Smooth muscle cell (in vitro differentiated cells): ENCODE results near the gene AFTPH. TPM values are rescaled to one million over a fixed set of nuclear protein-coding genes. Genes with fewer than 3 reads are reported as not detected.

Experiments used
- DNase-seq: peaks from one replicate; lab custom pipeline; 2025; ENCODE audit not compliant: unreplicated experiment; lab: John Stamatoyannopoulos, UW
- H2AFZ ChIP-seq: fragments of 200-600 bp; sonication (generic); 2 replicates; pipeline ENCODE4 v1.6.0; 2016; ENCODE audit warnings: antibody characterized with exemption, low read depth, mild to moderate bottlenecking
- H3F3A ChIP-seq: fragments of 200-600 bp; sonication (generic); 2 replicates; pipeline ENCODE4 v1.6.0; 2017; ENCODE audit warnings: antibody characterized with exemption, low read depth
- H3K27ac ChIP-seq: fragments of 200-600 bp; sonication (generic); 2 replicates; pipeline ENCODE4 v1.5.1; 2016; ENCODE audit warnings: low read depth, mild to moderate bottlenecking
- H3K27me3 ChIP-seq: fragments of 200-600 bp; sonication (generic); 2 replicates; pipeline ENCODE4 v1.6.1; 2016; ENCODE audit warnings: low read depth, mild to moderate bottlenecking
- H3K36me3 ChIP-seq: fragments of 200-600 bp; sonication (generic); 2 replicates; pipeline ENCODE4 v1.5.1; 2016; ENCODE audit warnings: low read depth
- H3K4me1 ChIP-seq: fragments of 200-600 bp; sonication (generic); 2 replicates; pipeline ENCODE4 v1.5.1; 2016; ENCODE audit warnings: low read depth
- H3K4me2 ChIP-seq: fragments of 200-600 bp; sonication (generic); 2 replicates; pipeline ENCODE4 v1.6.0; 2016; ENCODE audit warnings: mild to moderate bottlenecking
- H3K4me3 ChIP-seq: fragments of 200-600 bp; sonication (generic); 2 replicates; pipeline ENCODE4 v1.5.1; 2016; ENCODE audit warnings: mild to moderate bottlenecking
- H3K79me2 ChIP-seq: fragments of 200-600 bp; sonication (generic); 2 replicates; pipeline ENCODE4 v1.6.0; 2016; ENCODE audit warnings: low read depth, mild to moderate bottlenecking
- H3K9ac ChIP-seq: fragments of 200-600 bp; sonication (generic); 2 replicates; pipeline ENCODE4 v1.6.0; 2016; ENCODE audit warnings: low read depth
- H3K9me3 ChIP-seq: fragments of 200-600 bp; sonication (generic); replicated peaks from 2 replicates; pipeline ENCODE4 v1.5.1; 2016; ENCODE audit warnings: low read depth
- H4K20me1 ChIP-seq: fragments of 200-600 bp; sonication (generic); 2 replicates; pipeline ENCODE4 v1.6.0; 2016; ENCODE audit warnings: low read depth
- WGBS: methylation state at CpG from one replicate; pipeline ENCODE4 v1.1.7; 2016; ENCODE audit warnings: low lambda C conversion rate; 5-methylcytosine and 5-hydroxymethylcytosine counted together
- polyA plus RNA-seq: library from polyadenylated mRNA; unstranded; fragments of >200 nt; fragmentation: Nextera tagmentation; extraction: Ambion mirVana; gene quantifications from 2 replicates; pipeline ENCODE4 v1.2.1, GENCODE V29; 2016
- total RNA-seq: library from RNA; depleted of rRNA; stranded (reverse); fragments of >200 nt; gene quantifications from 2 replicates; pipeline ENCODE4 v1.2.3, GENCODE V29; 2014
- TF ChIP-seq, protein P1 (sequence below): fragments of 200-600 bp; sonication (generic); IDR thresholded peaks from 2 replicates; pipeline ENCODE4 v1.5.1; 2017; ENCODE audit warnings: borderline replicate concordance, mild to moderate bottlenecking, antibody characterized with exemption; ENCODE audit not compliant: insufficient read depth, poor library complexity, severe bottlenecking

The AFTPH gene
- total and polyA plus RNA-seq, 2 experiments from 2014 or later, result 5.5 to 26.3 TPM

DNA sequence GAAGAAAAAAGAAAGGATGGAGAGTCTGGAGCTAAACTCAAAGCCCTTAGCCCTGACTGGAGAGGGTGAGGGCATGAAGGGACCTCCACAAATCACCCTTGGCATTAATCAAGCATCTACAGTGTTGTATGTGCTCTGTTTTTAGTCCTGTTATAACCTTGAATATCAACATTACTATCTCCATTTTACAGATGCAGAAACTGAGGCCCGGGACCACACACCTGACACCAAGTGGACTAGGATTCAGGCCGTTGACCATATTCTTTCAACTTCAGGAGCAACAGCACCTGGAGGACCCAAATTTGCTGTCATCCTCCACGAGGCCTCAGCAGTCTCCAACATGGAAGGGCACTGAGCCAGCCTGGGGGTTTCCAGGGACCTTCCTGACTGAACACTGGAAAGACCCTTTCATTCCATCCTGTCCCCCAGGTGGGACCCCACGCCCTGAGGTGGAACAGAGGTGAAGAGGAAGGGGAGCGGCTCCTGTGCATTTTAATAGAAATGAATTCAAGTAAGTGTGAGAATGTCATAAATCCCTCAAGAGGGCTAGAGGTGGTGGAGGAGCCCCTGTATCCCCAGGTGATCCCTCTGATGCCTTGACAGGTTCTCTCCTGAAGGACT, 88.6 kb downstream of the AFTPH start:
- no peak overlapping the region for H3K4me2 ChIP-seq
- H3K27ac ChIP-seq, result no peak overlapping the region
- no peak overlapping the region for H2AFZ ChIP-seq
- no peak for DNase-seq
- H3K4me3 ChIP-seq, result no peak overlapping the region
- no peaks in the 10 kb centered on the region for H3K27me3 ChIP-seq
- no peaks in the 10 kb centered on the region for H3K36me3 ChIP-seq
- H4K20me1 ChIP-seq, result no peaks in the 10 kb centered on the region
- no peak overlapping the region for H3K9ac ChIP-seq
- no peaks in the 10 kb centered on the region for H3K9me3 ChIP-seq
- H3F3A ChIP-seq, result peaks cover 5% of the 10 kb centered on the region
- no peaks in the 10 kb centered on the region for H3K79me2 ChIP-seq
- peaks cover 21% of the 10 kb centered on the region for H3K4me1 ChIP-seq
- 78% methylated on average over 5 of the region's 5 CpGs for WGBS
- TF ChIP-seq, protein P1, sequence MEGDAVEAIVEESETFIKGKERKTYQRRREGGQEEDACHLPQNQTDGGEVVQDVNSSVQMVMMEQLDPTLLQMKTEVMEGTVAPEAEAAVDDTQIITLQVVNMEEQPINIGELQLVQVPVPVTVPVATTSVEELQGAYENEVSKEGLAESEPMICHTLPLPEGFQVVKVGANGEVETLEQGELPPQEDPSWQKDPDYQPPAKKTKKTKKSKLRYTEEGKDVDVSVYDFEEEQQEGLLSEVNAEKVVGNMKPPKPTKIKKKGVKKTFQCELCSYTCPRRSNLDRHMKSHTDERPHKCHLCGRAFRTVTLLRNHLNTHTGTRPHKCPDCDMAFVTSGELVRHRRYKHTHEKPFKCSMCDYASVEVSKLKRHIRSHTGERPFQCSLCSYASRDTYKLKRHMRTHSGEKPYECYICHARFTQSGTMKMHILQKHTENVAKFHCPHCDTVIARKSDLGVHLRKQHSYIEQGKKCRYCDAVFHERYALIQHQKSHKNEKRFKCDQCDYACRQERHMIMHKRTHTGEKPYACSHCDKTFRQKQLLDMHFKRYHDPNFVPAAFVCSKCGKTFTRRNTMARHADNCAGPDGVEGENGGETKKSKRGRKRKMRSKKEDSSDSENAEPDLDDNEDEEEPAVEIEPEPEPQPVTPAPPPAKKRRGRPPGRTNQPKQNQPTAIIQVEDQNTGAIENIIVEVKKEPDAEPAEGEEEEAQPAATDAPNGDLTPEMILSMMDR, result no peak

DNA sequence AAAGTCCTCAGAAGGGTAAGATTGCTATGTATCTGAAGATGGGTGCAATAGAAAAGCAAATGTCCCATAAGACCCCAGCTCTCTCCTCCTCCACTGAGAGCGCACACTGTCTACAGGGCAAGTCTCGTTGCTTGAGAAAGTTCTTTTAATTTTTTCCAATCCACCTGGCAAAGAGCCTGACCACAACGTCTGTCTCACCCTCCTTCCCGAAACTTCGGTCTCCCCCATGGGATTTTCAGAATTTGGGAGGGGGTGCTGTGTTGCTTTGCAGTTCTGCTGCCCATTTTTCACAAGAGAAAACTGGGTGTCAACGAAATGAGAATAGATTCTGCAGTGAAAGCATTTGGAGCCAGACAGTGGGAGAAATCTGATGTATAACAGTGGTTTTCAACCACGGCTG, 89.1 kb downstream of the AFTPH start:
- Histone ChIP-seq H3K4me2 (no peak overlapping the region), H4K20me1 (no peaks in the 10 kb centered on the region), H3K27ac (no peak overlapping the region), H3K9me3 (no peaks in the 10 kb centered on the region), H2AFZ (no peak overlapping the region), H3K4me3 (no peak overlapping the region), H3K27me3 (no peaks in the 10 kb centered on the region), H3K4me1 (peaks cover 27% of the 10 kb centered on the region), H3F3A (peaks cover 1% of the 10 kb centered on the region), H3K9ac (no peak overlapping the region), H3K79me2 (no peaks in the 10 kb centered on the region), H3K36me3 (no peaks in the 10 kb centered on the region)
- 83% methylated on average over 7 of the region's 7 CpGs for WGBS
- DNase-seq, result no peak
- TF ChIP-seq, protein P1, result no peak

DNA sequence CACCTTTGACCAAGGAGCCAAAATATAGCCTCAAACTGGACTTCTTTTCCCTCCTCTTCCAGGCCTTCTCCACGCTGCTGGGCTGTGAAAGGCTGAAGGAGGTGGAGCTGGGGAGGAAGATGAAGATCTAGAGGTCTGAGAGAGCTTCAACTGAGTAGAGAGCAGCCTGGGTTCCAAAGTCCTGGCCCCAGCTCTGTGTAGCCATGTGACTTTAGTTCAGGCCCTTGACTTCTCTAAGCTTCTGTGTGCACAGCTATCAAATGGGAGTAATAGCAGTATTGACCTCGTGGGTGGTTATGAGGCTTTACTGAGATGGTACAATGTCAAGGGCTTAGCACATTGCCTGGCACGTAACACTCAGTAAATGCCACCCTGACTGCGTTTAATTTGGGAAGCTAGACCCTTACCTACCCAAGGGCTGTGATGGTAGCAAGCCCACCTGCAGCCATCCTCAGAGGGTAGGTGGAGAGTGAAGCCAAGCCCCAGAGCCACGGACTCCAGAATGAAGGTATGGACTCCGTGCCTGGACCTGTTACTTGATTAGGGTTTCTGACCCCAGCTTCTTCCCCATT, 91.2 kb downstream of the AFTPH start:
- Histone ChIP-seq H3K9ac (no peak overlapping the region), H3K4me1 (peaks cover 30% of the 10 kb centered on the region), H3K4me2 (no peak overlapping the region), H3K27me3 (no peaks in the 10 kb centered on the region), H3F3A (no peaks in the 10 kb centered on the region), H3K79me2 (no peaks in the 10 kb centered on the region), H3K4me3 (no peak overlapping the region), H3K27ac (no peak overlapping the region), H3K36me3 (no peaks in the 10 kb centered on the region), H4K20me1 (no peaks in the 10 kb centered on the region), H3K9me3 (no peaks in the 10 kb centered on the region), H2AFZ (no peak overlapping the region)
- WGBS, result 96% methylated on average over 6 of the region's 6 CpGs
- no peak for DNase-seq
- TF ChIP-seq, protein P1, result no peak
